Sigmoid colon (tissue), 7 donors: Measurements from ENCODE around the gene PRAMEF12. TPM values are rescaled to one million over a fixed set of nuclear protein-coding genes. Genes with fewer than 3 reads are reported as not detected.
"Not testable (repeated sequence)": the region's sequence is repeated elsewhere in the genome, so short reads cannot be mapped to it uniquely, and the experiment has no call there.

ENCODE experiments used
- DNase-seq: peaks from one replicate; pipeline ENCODE4 v3.0.0-alpha.2; 2019
- H3K27ac ChIP-seq, 4 donors: fragments of 200-600 bp; sonication (generic); one replicate each; pipeline ENCODE4 v1.5.1; 2016 to 2019; ENCODE audit warnings: mild to moderate bottlenecking in 1 of 4
- H3K27me3 ChIP-seq, 3 donors: fragments of 200-600 bp; sonication (generic); one replicate each; pipeline ENCODE4 v1.5.1; 2019; ENCODE audit warnings: mild to moderate bottlenecking in 1 of 3
- H3K36me3 ChIP-seq, 4 donors: fragments of 200-600 bp; sonication (generic); one replicate each; pipeline ENCODE4 v1.5.1; 2016 to 2019
- H3K4me1 ChIP-seq, 4 donors: fragments of 200-600 bp; sonication (generic); one replicate each; pipeline ENCODE4 v1.5.1; 2017 to 2019
- H3K4me3 ChIP-seq, 4 donors: fragments of 200-600 bp; sonication (generic); one replicate each; pipeline ENCODE4 v1.5.1; 2017 to 2019; ENCODE audit warnings: mild to moderate bottlenecking in 2 of 4, moderate library complexity in 1 of 4
- H3K9me3 ChIP-seq, 4 donors: fragments of 200-600 bp in 3 of 4; sonication (generic) in 3 of 4; one replicate each; pipeline versions ENCODE4 v1.5.1 to v1.6.1; 2013 to 2019
- CTCF ChIP-seq, 4 experiments: fragments of 450-650 bp in 3 of 4; fragments of 200-600 bp in 1 of 4; IDR thresholded peaks; one replicate each; pipeline ENCODE4 v1.5.1; 2016 to 2019; ENCODE audit warnings: antibody characterized with exemption in 4 of 4, mild to moderate bottlenecking in 3 of 4, moderate library complexity in 2 of 4
- EP300 ChIP-seq, 4 donors: sonication (generic); formaldehyde crosslinking; IDR thresholded peaks; one replicate each; pipeline ENCODE4 v1.6.1; 2017; ENCODE audit warnings: antibody characterized with exemption in 4 of 4
- POLR2A ChIP-seq, 2 donors: fragments of 450-650 bp; IDR thresholded peaks; one replicate each; pipeline ENCODE4 v1.6.1; 2016; ENCODE audit warnings: antibody characterized with exemption in 2 of 2, mild to moderate bottlenecking in 2 of 2, moderate library complexity in 2 of 2
- POLR2AphosphoS5 ChIP-seq, 4 donors: sonication (generic); formaldehyde crosslinking; IDR thresholded peaks; one replicate each; pipeline ENCODE4 v1.6.1; 2017; ENCODE audit warnings: antibody characterized with exemption in 4 of 4
- WGBS, 2 donors: extraction: QIAGEN DNeasy Blood & Tissue Kit; methylation state at CpG; one replicate each; pipeline ENCODE4 v1.1.7; 2013; 5-methylcytosine and 5-hydroxymethylcytosine counted together
- intact Hi-C: fragments of 100-400 bp; cut with DNase I; formaldehyde crosslinking; loops from one replicate; pipeline ENCODE4 v1.15.1; 2023
- polyA plus RNA-seq, 3 donors: library from polyadenylated mRNA; stranded (reverse); fragments of 200-250 nt; gene quantifications; one replicate each; pipeline ENCODE4 v1.2.3, GENCODE V29; 2013
- total RNA-seq, 4 donors: library from RNA; depleted of rRNA; stranded (reverse); fragments of >200 nt; gene quantifications; one replicate each; pipeline ENCODE4 v1.1.0, GENCODE V29; 2016
- donor health status: healthy with polysubstance abuse.
- donor health status: Bipolar disorder and iron deficiency.
- donor health status: healthy.

Gene PRAMEF12
- total RNA-seq (not detected), polyA plus RNA-seq (not detected)

GRCh38 chr1:12773438-12773837 lies at the start of gene PRAMEF12:
TSS of gene PRAMEF12 (plus strand) at chr1:12773738. CDS start at chr1:12774868, 1,130 bp downstream.
- Histone ChIP-seq H3K4me3 (no peak within 1 kb of the TSS), H3K36me3 (no peaks in the 10 kb centered on the region), H3K27me3 (peaks cover 0 to 5% (median 0%) of the 10 kb centered on the region in 3 donors), H3K9me3 (no peaks in the 10 kb centered on the region), H3K27ac (no peak within 1 kb of the TSS), H3K4me1 (no peaks in the 10 kb centered on the region)
- WGBS, 2 donors = 60 to 82% methylated on average over 5 of the region's 5 CpGs
- TF ChIP-seq POLR2AphosphoS5 (IDR thresholded peaks at IDR 0.05) = no peak
- TF ChIP-seq POLR2A (IDR thresholded peaks at IDR 0.05) = no peak
- TF ChIP-seq CTCF (IDR thresholded peaks at IDR 0.05) = no peak
- intact Hi-C loops = no loop called here
- DNase-seq = no peak

GRCh38 chr1:12728391-12728790 lies 45.1 kb upstream of the PRAMEF12 start:
- H3K27ac ChIP-seq = no peak overlapping the region
- no peak overlapping the region for H3K4me3 ChIP-seq
- H3K9me3 ChIP-seq = peaks cover 0 to 11% (median 4%) of the 10 kb centered on the region in 4 donors
- 83 to 87% methylated on average over 2 of the region's 2 CpGs for WGBS, 2 donors
- no peaks in the 10 kb centered on the region for H3K4me1 ChIP-seq
- no peak for DNase-seq
- intact Hi-C loops = no loop called here
- no peaks in the 10 kb centered on the region for H3K27me3 ChIP-seq
- no peaks in the 10 kb centered on the region for H3K36me3 ChIP-seq
- TF ChIP-seq EP300 (IDR thresholded peaks at IDR 0.05) = no peak
- TF ChIP-seq CTCF (IDR thresholded peaks at IDR 0.05) = no peak
- no peak for TF ChIP-seq POLR2AphosphoS5 (IDR thresholded peaks at IDR 0.05)
- TF ChIP-seq POLR2A (IDR thresholded peaks at IDR 0.05) = no peak

- Histone ChIP-seq H3K36me3 (no peaks in the 10 kb centered on the region), H3K9me3 (peaks cover 0 to 11% (median 4%) of the 10 kb centered on the region in 4 donors), H3K27ac (no peak overlapping the region), H3K4me3 (no peak overlapping the region), H3K27me3 (peaks cover 0 to 4% (median 0%) of the 10 kb centered on the region in 3 donors), H3K4me1 (no peaks in the 10 kb centered on the region)
- intact Hi-C loops = no loop called here
- 68 to 90% methylated on average over 1 of the region's 1 CpG for WGBS, 2 donors
- TF ChIP-seq POLR2AphosphoS5 (IDR thresholded peaks at IDR 0.05) (no peak), EP300 (IDR thresholded peaks at IDR 0.05) (no peak), CTCF (IDR thresholded peaks at IDR 0.05) (no peak), POLR2A (IDR thresholded peaks at IDR 0.05) (no peak)
- no peak for DNase-seq
These were observed 43.4 kb upstream of the PRAMEF12 start for GRCh38 chr1:12730156-12730555.

- H3K4me1 ChIP-seq, H3K36me3 ChIP-seq, H3K27ac ChIP-seq, H3K27me3 ChIP-seq, H3K4me3 ChIP-seq, intact Hi-C loops, DNase-seq: not testable (repeated sequence)
- peaks cover 0 to 11% (median 4%) of the 10 kb centered on the region in 4 donors for H3K9me3 ChIP-seq
- 72 to 76% methylated on average over 2 of the region's 2 CpGs for WGBS, 2 donors
These were observed 42.5 kb upstream of the PRAMEF12 start for GRCh38 chr1:12731084-12731483.

GRCh38 chr1:12734651-12735050 lies 38.9 kb upstream of the PRAMEF12 start:
- 83 to 85% methylated on average over 3 of the region's 3 CpGs for WGBS, 2 donors
- intact Hi-C loops = no loop called here

More at GRCh38 chr1:12734651-12735050, 38.9 kb upstream of the PRAMEF12 start:
- TF ChIP-seq CTCF (IDR thresholded peaks at IDR 0.05) = no peak
- TF ChIP-seq EP300 (IDR thresholded peaks at IDR 0.05) = no peak
- no peak for TF ChIP-seq POLR2AphosphoS5 (IDR thresholded peaks at IDR 0.05)
- TF ChIP-seq POLR2A (IDR thresholded peaks at IDR 0.05) = no peak
- Histone ChIP-seq H3K36me3 (no peaks in the 10 kb centered on the region), H3K4me1 (no peaks in the 10 kb centered on the region), H3K27ac (no peak overlapping the region), H3K9me3 (peaks cover 0 to 11% (median 4%) of the 10 kb centered on the region in 4 donors), H3K4me3 (no peak overlapping the region), H3K27me3 (peaks cover 0 to 4% (median 0%) of the 10 kb centered on the region in 3 donors)
- DNase-seq = no peak
